Muscle of leg (tissue), 11 donors: ENCODE data around the gene DISC1. TPM values are rescaled to one million over a fixed set of nuclear protein-coding genes. Genes with fewer than 3 reads are reported as not detected.
"Not testable (repeated sequence)": the region's sequence is repeated elsewhere in the genome, so short reads cannot be mapped to it uniquely, and the experiment has no call there.

Source experiments
- DNase-seq: peaks from one replicate; pipeline ENCODE4 v3.0.0; 2013
- H3K27ac ChIP-seq: one replicate; pipeline ENCODE4 v1.5.1; 2013; ENCODE audit warnings: mild to moderate bottlenecking, low read length, control low read depth
- H3K27me3 ChIP-seq: one replicate; pipeline ENCODE4 v1.6.1; 2013; ENCODE audit warnings: low read length; ENCODE audit not compliant: control insufficient read depth, insufficient read depth
- H3K36me3 ChIP-seq: one replicate; pipeline ENCODE4 v1.6.1; 2013; ENCODE audit warnings: low read length; ENCODE audit not compliant: control insufficient read depth, insufficient read depth
- H3K4me1 ChIP-seq: one replicate; pipeline ENCODE4 v1.6.1; 2013; ENCODE audit warnings: low read length; ENCODE audit not compliant: control insufficient read depth, insufficient read depth
- H3K4me3 ChIP-seq: one replicate; pipeline ENCODE4 v1.5.1; 2013; ENCODE audit warnings: low read length, control low read depth
- H3K9me3 ChIP-seq: replicated peaks from 2 replicates; pipeline ENCODE4 v1.6.1; 2013; ENCODE audit warnings: low read depth, low read length; ENCODE audit not compliant: control insufficient read depth
- WGBS: methylation state at CpG from one replicate; pipeline ENCODE4 v1.1.5; 2013; ENCODE audit warnings: missing lambda C conversion rate; ENCODE audit not compliant: insufficient coverage; 5-methylcytosine and 5-hydroxymethylcytosine counted together
- polyA plus RNA-seq, 8 donors: library from polyadenylated mRNA; unstranded; fragments of 120-200 nt; gene quantifications; one replicate each; pipeline versions ENCODE4 v1.2.1 to v1.2.3, GENCODE V29; 2013; ENCODE audit warnings: inconsistent platforms in 1 of 8, low replicate concordance in 1 of 8; ENCODE audit not compliant: insufficient read length in 8 of 8, insufficient read depth in 1 of 8
- total RNA-seq: library from RNA; stranded (reverse); fragments of 120-200 nt; gene quantifications from one replicate; pipeline ENCODE4 v1.2.4, GENCODE V29; 2013

DISC1 gene
- total and polyA plus RNA-seq, 9 donors, result 4.5 to 10.7 (median 7.3) TPM

- Histone ChIP-seq H3K27me3 (no peaks in the 10 kb centered on the region), H3K36me3 (no peaks in the 10 kb centered on the region), H3K4me1 (peaks cover 53% of the 10 kb centered on the region), H3K27ac (no peak overlapping the region), H3K4me3 (no peak overlapping the region), H3K9me3 (no peaks in the 10 kb centered on the region)
- WGBS, result 100% methylated on average over 1 of the region's 4 CpGs
- no peak for DNase-seq
These were observed 312.5 kb downstream of the DISC1 start for GRCh38 chr1:231939118-231939517.

GRCh38 chr1:231940116-231940515 lies 313.5 kb downstream of the DISC1 start:
- Histone ChIP-seq H3K4me3 (no peak overlapping the region), H3K27me3 (no peaks in the 10 kb centered on the region), H3K4me1 (peaks cover 44% of the 10 kb centered on the region), H3K9me3 (no peaks in the 10 kb centered on the region), H3K36me3 (no peaks in the 10 kb centered on the region), H3K27ac (no peak overlapping the region)
- 68% methylated on average over 3 of the region's 7 CpGs for WGBS
- DNase-seq, result no peak

DNA sequence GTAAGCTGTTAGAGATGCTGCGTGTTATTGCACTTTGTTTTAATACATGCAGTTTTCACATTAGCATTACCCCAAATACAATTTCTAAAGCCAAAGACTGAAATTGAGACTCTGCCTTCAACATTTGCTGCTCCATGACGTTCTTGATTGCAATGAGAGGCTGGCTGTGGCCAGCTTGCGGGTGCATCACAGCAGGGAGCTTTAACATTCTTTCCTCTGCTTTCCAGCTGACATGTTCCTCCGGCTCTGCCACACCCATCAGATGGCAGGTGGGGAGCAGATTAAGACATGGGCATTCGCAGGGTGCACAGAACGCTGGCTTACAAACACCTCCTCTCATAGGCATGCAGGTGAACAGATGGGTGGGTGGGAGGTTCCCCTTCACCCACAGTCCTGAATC lies 314.1 kb downstream of the DISC1 start:
- DNase-seq, result peak; percentile 63

GRCh38 chr1:231943084-231943483 lies 316.5 kb downstream of the DISC1 start:
- Histone ChIP-seq H3K27ac (no peak overlapping the region), H3K4me1 (peaks cover 28% of the 10 kb centered on the region), H3K9me3 (no peaks in the 10 kb centered on the region), H3K27me3 (no peaks in the 10 kb centered on the region), H3K4me3 (no peak overlapping the region), H3K36me3 (no peaks in the 10 kb centered on the region)
- WGBS, result 100% methylated on average over 3 of the region's 3 CpGs
- DNase-seq, result no peak

More for the DNA sequence above, 314.1 kb downstream of the DISC1 start:
- no peak overlapping the region for H3K4me3 ChIP-seq
- H3K27me3 ChIP-seq, result no peaks in the 10 kb centered on the region
- no peaks in the 10 kb centered on the region for H3K9me3 ChIP-seq
- 33% methylated on average over 1 of the region's 6 CpGs for WGBS
- no peaks in the 10 kb centered on the region for H3K36me3 ChIP-seq
- peaks cover 43% of the 10 kb centered on the region for H3K4me1 ChIP-seq
- peak overlapping the region; percentile 21 for H3K27ac ChIP-seq

- H3K9me3 ChIP-seq, H3K36me3 ChIP-seq, H3K27me3 ChIP-seq, H3K27ac ChIP-seq, H3K4me3 ChIP-seq, DNase-seq: not testable (repeated sequence)
- 100% methylated on average over 3 of the region's 5 CpGs for whole genome bisulfite sequencing
- H3K4me1 ChIP-seq, result peaks cover 18% of the 10 kb centered on the region
These were observed 321.5 kb downstream of the DISC1 start for GRCh38 chr1:231948102-231948501.

DNA sequence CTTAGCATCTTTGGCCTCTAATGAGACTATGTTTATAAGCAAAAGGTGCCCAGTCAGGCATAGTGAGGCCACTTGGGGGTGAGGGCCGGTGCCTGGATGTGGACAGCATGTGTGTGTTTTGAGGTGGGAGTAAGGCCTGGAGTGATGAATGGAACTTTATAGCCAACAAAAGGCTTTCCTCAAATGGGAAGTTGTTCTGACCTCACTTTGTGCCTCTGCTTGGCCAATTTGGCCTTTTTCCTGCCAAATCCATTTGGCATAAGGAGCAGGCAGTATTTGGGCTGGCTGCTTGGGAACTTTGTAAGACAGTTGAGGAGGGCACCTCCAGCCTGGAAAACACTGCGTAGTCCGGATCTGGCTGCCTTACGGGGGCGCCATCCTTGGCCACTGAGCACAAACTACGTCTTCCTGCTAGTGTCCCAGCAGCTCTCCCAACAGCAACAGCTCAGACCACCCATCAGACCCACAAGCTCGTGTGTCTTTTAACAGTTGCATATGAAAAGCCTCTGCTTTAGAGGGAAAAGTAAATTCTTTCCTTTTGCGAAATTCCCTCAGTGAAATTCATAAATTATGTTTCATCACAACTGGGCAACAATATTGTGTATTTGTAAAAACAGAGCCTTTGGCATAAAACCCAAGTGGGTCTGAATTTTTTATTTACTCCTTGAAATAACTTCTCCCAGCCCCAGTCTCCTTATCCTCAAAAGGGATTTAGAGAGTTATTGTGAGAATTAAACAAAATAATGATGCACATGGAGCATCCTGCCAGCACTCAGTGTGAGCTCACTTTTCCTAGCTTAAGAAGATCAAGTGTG lies 322.9 kb downstream of the DISC1 start:
- Histone ChIP-seq H3K9me3 (no peaks in the 10 kb centered on the region), H3K4me3 (no peak overlapping the region), H3K27ac (peak overlapping the region; percentile 55), H3K27me3 (no peaks in the 10 kb centered on the region), H3K36me3 (no peaks in the 10 kb centered on the region), H3K4me1 (peaks cover 17% of the 10 kb centered on the region)
- peak; percentile 78 for DNase-seq
- WGBS, result 20% methylated on average over 1 of the region's 8 CpGs

GRCh38 chr1:231950331-231951128 lies 323.9 kb downstream of the DISC1 start:
- Histone ChIP-seq H3K27ac (no peak overlapping the region), H3K27me3 (no peaks in the 10 kb centered on the region), H3K36me3 (no peaks in the 10 kb centered on the region), H3K9me3 (no peaks in the 10 kb centered on the region), H3K4me1 (peaks cover 17% of the 10 kb centered on the region), H3K4me3 (no peak overlapping the region)
- no peak for DNase-seq
- WGBS, result 57% methylated on average over 1 of the region's 6 CpGs

- no peaks in the 10 kb centered on the region for H3K36me3 ChIP-seq
These were observed 324.8 kb downstream of the DISC1 start for GRCh38 chr1:231951374-231951773.

DNA sequence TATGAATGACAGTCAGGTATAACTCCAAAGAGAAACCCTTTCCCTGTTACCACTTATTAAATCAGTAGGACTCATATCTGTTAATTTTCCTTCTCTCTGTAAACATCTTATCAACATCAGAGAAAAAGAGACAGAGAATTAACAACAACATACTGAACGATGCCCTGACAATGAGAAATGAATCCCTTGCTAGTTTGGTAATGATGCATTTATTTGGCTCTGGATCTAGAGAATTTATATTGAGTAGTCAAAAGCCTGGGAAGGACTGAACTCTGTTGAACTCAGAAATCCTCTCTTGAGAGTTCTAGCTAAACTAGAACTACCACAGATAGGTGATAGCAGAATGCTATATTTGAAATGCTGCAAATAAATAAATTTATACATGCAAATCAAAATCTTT lies 325.6 kb downstream of the DISC1 start:
- no CpG with 5 or more reads among the region's 1 CpG for WGBS
- Histone ChIP-seq H3K27me3 (no peaks in the 10 kb centered on the region), H3K9me3 (no peaks in the 10 kb centered on the region), H3K4me3 (no peak overlapping the region), H3K4me1 (peaks cover 17% of the 10 kb centered on the region), H3K36me3 (peaks cover 3% of the 10 kb centered on the region), H3K27ac (no peak overlapping the region)
- no peak for DNase-seq

More at GRCh38 chr1:231951374-231951773, 324.8 kb downstream of the DISC1 start:
- H3K4me3 ChIP-seq, result no peak overlapping the region
- H3K4me1 ChIP-seq, result peaks cover 17% of the 10 kb centered on the region
- H3K9me3 ChIP-seq, result no peaks in the 10 kb centered on the region
- peak; percentile 77 for DNase-seq
- H3K27me3 ChIP-seq, result no peaks in the 10 kb centered on the region
- no peak overlapping the region for H3K27ac ChIP-seq
- 21% methylated on average over 2 of the region's 3 CpGs for WGBS

DNA sequence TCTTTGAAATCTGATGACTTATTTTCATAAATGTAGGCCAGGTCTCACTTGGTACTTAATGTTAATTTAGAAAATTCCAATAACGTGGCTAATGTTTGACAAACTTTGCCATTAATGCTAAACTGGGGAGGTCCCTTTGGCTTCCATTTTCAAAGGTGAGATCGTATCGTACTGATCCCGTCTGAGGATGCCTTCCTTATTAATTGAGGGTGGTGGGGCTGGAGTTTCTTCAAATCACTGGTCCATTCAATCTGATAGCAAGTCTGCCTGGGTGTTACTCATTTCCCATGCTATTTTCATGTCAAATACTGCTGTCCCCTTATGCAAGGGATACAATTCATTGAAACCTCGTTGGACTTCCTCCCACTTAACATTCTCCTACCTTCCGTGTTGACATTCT lies 327.1 kb downstream of the DISC1 start:
- H3K27ac ChIP-seq, result no peak overlapping the region
- H3K36me3 ChIP-seq, result peaks cover 3% of the 10 kb centered on the region
- peaks cover 17% of the 10 kb centered on the region for H3K4me1 ChIP-seq
- H3K27me3 ChIP-seq, result no peaks in the 10 kb centered on the region
- WGBS, result 100% methylated on average over 1 of the region's 6 CpGs
- DNase-seq, result no peak
- H3K4me3 ChIP-seq, result no peak overlapping the region
- H3K9me3 ChIP-seq, result no peaks in the 10 kb centered on the region
